Measurements from ENCODE around the gene DLG2.

DNA sequence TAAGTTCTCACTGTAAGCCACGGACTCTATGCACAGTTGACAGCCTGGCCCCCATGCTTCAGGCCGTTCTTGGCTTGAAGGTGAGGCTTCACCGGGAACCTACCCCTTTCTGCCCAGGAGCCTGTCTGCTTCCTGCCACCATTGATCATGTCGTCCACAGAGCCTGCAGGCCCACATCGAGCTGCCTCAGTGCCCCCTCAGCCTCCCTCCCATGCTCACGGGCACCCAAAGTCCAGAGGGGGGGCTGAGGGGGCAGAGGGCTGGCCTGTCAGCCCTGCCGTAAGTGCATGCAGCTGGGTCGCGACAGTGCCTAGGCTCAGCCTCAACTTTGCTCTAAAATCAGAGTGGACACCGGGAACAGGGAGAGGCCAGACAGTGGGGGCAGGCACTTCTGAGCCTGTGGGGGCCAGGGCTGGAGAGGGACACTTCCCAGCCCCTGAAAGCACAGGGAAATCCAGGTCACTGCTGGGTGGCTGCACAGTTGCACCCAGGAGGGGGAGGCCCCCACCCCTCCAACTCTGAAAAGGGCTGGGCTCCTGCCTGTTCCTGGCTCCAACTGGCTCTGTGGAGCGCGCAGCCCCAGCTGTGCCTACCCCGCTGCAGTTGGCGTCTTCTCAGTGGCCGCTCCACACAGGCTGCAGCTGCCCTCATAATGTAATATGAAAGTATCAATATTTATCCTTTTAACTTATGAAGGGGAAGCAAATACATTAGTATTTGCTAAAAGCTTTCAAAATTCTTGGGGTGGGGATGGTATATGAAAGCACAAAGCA is 598.6 kb downstream of the DLG2 start:
- TF ChIP-seq, protein P1, sequence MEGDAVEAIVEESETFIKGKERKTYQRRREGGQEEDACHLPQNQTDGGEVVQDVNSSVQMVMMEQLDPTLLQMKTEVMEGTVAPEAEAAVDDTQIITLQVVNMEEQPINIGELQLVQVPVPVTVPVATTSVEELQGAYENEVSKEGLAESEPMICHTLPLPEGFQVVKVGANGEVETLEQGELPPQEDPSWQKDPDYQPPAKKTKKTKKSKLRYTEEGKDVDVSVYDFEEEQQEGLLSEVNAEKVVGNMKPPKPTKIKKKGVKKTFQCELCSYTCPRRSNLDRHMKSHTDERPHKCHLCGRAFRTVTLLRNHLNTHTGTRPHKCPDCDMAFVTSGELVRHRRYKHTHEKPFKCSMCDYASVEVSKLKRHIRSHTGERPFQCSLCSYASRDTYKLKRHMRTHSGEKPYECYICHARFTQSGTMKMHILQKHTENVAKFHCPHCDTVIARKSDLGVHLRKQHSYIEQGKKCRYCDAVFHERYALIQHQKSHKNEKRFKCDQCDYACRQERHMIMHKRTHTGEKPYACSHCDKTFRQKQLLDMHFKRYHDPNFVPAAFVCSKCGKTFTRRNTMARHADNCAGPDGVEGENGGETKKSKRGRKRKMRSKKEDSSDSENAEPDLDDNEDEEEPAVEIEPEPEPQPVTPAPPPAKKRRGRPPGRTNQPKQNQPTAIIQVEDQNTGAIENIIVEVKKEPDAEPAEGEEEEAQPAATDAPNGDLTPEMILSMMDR (IDR thresholded peaks at IDR 0.05), result no peak
- TF ChIP-seq POLR2A (IDR thresholded peaks at IDR 0.05), result no peak

Measured in uterus (tissue), 2 donors.